Heart left ventricle (tissue), 16 donors: ENCODE measurements around the gene BICDL1. TPM values are rescaled to one million over a fixed set of nuclear protein-coding genes. Genes with fewer than 3 reads are reported as not detected.
"Not testable (repeated sequence)": the region's sequence is repeated elsewhere in the genome, so short reads cannot be mapped to it uniquely, and the experiment has no call there.

Source experiments
- ATAC-seq, 4 donors: fragments of 200-7000 bp; cut with Tn5 transposase; one replicate each; pipeline ENCODE4 v1.9.1; 2020 to 2022; ENCODE audit warnings: moderate library complexity in 4 of 4, mild to moderate bottlenecking in 3 of 4, moderate number of reproducible peaks in 1 of 4
- DNase-seq, 5 donors: peaks; one replicate each; pipeline ENCODE4 v3.0.0-alpha.2; 2020
- H3K27ac ChIP-seq, 12 donors: fragments of 200-600 bp; sonication (generic) in 4 of 12; one replicate each; pipeline versions ENCODE4 v1.5.0 to v1.8.0; 2016 to 2022; ENCODE audit warnings: mild to moderate bottlenecking in 2 of 12
- H3K27me3 ChIP-seq, 9 donors: fragments of 200-600 bp; sonication (generic) in 2 of 9; one replicate each; pipeline versions ENCODE4 v1.5.1 to v1.8.0; 2016 to 2022; ENCODE audit warnings: mild to moderate bottlenecking in 3 of 9
- H3K36me3 ChIP-seq, 9 donors: fragments of 200-600 bp; sonication (generic) in 2 of 9; one replicate each; pipeline versions ENCODE4 v1.5.0 to v1.8.0; 2018 to 2022; ENCODE audit warnings: mild to moderate bottlenecking in 2 of 9
- H3K4me1 ChIP-seq, 12 donors: fragments of 200-600 bp; sonication (generic) in 4 of 12; one replicate each; pipeline versions ENCODE4 v1.5.0 to v1.8.0; 2016 to 2022; ENCODE audit warnings: mild to moderate bottlenecking in 3 of 12
- H3K4me3 ChIP-seq, 12 donors: fragments of 200-600 bp; sonication (generic) in 4 of 12; one replicate each; pipeline versions ENCODE4 v1.5.0 to v1.8.0; 2017 to 2022; ENCODE audit warnings: mild to moderate bottlenecking in 9 of 12, moderate library complexity in 4 of 12
- H3K9me3 ChIP-seq, 12 donors: fragments of 200-600 bp; sonication (generic) in 4 of 12; one replicate each; pipeline versions ENCODE4 v1.5.0 to v1.8.0; 2016 to 2022; ENCODE audit warnings: mild to moderate bottlenecking in 1 of 12
- CTCF ChIP-seq, 12 donors: fragments of 200-600 bp; sonication (generic) in 4 of 12; IDR thresholded peaks; one replicate each; pipeline versions ENCODE4 v1.5.0 to v1.8.0; 2018 to 2022; ENCODE audit warnings: antibody characterized with exemption in 12 of 12, mild to moderate bottlenecking in 5 of 12
- POLR2A ChIP-seq, 2 donors: fragments of 450-650 bp; IDR thresholded peaks; one replicate each; pipeline ENCODE4 v1.6.1; 2017; ENCODE audit warnings: antibody characterized with exemption in 2 of 2, mild to moderate bottlenecking in 2 of 2, moderate library complexity in 2 of 2
- WGBS, 4 donors: extraction: QIAGEN DNeasy Blood & Tissue Kit in 2 of 4; methylation state at CpG; one replicate each; pipeline versions ENCODE4 v1.1.5 to v1.1.7; 2013 to 2018; 5-methylcytosine and 5-hydroxymethylcytosine counted together
- intact Hi-C, 10 donors: fragments of 100-400 bp; cut with DNase I; formaldehyde crosslinking; loops; one replicate each; pipeline versions ENCODE4 v1.11.1 to v1.14.2; 2022
- polyA plus RNA-seq, 2 donors: library from polyadenylated mRNA; stranded (reverse); fragments of 200-250 nt; gene quantifications; one replicate each; pipeline ENCODE4 v1.2.3, GENCODE V29; 2013
- total RNA-seq, 9 donors: library from RNA; depleted of rRNA in 2 of 9; stranded (reverse); fragments of >200 nt in 2 of 9; fragmentation: NEBNext Ultra II Directional in 3 of 9; extraction: Animal tissue kit (Norgen Biotek cat#: 25700) in 3 of 9; gene quantifications; one replicate each; pipeline versions ENCODE4 v1.1.0 to v1.2.4, GENCODE V29; 2016 to 2023
- donor health status: ischemic (EF 13 %, LVEDD 7.1; RV severe dilation, severe dysfunction).
- donor health status: healthy with polysubstance abuse.
- donor health status: DM: no; HTN: yes; CAD: no.
- donor health status: DM: no; HTN: no; CAD: no.
- donor health status: ischemic (EF 25% LVEDD 6.9; RV normal size, moderate dysfunction).
- donor health status: ischemic (EF 25% LVEDD 5.7; RV mildly dilated, moderate dysfunction).
- donor health status: healthy.
- donor health status: DM: yes; HTN: yes; CAD: no.
- donor health status: ischemic (EF 35%, LVEDD 5.7; RV mildly dilated, moderate dysfunction).
- donor health status: nonischemic (EF 11% LVEDD 7.7; RV severe dilation, severe dysfunction).
- donor health status: DM: yes; HTN: yes; CAD: no.
- donor health status: PGD.
- donor health status: ischemic (EF 29% LVEDD 5.4; RV normal size, mild dysfunction).
- donor health status: nonischemic (EF 23%, LVEDD 6.1; RV moderate dilation, normal function).

Gene BICDL1
- total and polyA plus RNA-seq, 11 donors: 0.12 to 28.0 (median 0.30) TPM; not detected in 4

- 70 to 79% (median 76%) methylated on average over 2 of the region's 2 CpGs for WGBS, 4 donors
- ATAC-seq (peak in 1 of 4 donors; percentile 42), DNase-seq (no peak)
- Histone ChIP-seq H3K27ac (no peak overlapping the region), H3K36me3 (no peaks in the 10 kb centered on the region), H3K9me3 (no peaks in the 10 kb centered on the region), H3K4me3 (no peak overlapping the region), H3K27me3 (peaks cover 0 to 21% (median 0%) of the 10 kb centered on the region in 9 donors), H3K4me1 (no peaks in the 10 kb centered on the region)
- intact Hi-C loops: no loop called here
- TF ChIP-seq CTCF (IDR thresholded peaks at IDR 0.05) (no peak), POLR2A (IDR thresholded peaks at IDR 0.05) (no peak)
Measured at GRCh38 chr12:120037851-120038250, 48.8 kb downstream of the BICDL1 start.

- intact Hi-C loops: no loop called here
- WGBS, 4 donors: 73 to 79% (median 74%) methylated on average over 3 of the region's 3 CpGs
- DNase-seq: no peak
Measured at GRCh38 chr12:120039711-120040110, 50.7 kb downstream of the BICDL1 start.

DNA sequence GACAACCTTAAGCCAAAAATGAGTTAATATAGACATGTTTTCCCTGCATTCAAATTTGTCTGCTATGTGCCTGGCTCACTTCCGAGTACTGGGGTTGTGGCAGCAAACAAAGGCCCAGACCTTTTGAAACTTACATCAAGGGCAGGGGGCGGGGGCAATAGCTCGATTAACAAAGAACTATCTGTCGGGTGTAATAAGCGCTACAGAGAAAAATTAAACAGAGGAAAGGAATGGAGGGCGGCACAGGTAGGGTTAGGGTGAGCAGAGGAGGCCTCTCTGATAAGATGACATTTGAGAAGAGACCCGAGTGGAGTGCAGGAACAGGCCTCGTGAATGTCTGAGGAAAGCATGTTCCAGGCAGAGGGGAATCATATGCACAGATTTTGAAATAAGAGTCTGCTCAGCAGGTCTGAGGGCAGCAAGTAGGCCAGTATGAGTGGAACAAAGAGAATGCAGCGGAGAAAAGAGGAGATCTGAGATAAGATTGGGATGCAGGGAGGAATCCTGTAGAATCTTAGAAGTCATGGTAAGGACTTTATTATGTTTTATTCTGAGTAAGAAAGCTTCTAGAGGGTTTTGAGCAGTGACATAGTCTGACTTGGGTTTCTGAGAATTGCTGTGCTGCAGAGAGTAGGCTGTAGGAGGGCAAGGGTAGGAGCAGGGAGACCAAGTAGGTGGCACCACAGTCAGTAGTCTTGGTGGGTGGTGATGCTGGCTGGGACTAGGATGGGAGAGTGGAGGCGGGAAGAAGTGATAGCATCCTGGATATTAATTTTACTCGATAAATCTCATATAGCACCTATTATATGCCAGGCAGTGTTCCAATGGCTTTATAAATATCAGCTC lies 52.6 kb downstream of the BICDL1 start:
- no peak overlapping the region for H3K27ac ChIP-seq
- ATAC-seq (no peak), DNase-seq (no peak)
- no peaks in the 10 kb centered on the region for H3K9me3 ChIP-seq
- H3K4me3 ChIP-seq: no peak overlapping the region
- H3K36me3 ChIP-seq: no peaks in the 10 kb centered on the region
- intact Hi-C loops: no loop called here
- H3K27me3 ChIP-seq: peaks cover 0 to 14% (median 0%) of the 10 kb centered on the region in 9 donors
- 68 to 75% (median 71%) methylated on average over 11 of the region's 11 CpGs for WGBS, 4 donors
- TF ChIP-seq POLR2A (IDR thresholded peaks at IDR 0.05): no peak
- no peak for TF ChIP-seq CTCF (IDR thresholded peaks at IDR 0.05)
- H3K4me1 ChIP-seq: no peaks in the 10 kb centered on the region

More at GRCh38 chr12:120039711-120040110, 50.7 kb downstream of the BICDL1 start:
- Histone ChIP-seq H3K4me1 (no peaks in the 10 kb centered on the region), H3K36me3 (no peaks in the 10 kb centered on the region), H3K27me3 (peaks cover 0 to 21% (median 0%) of the 10 kb centered on the region in 9 donors), H3K4me3 (no peak overlapping the region), H3K27ac (no peak overlapping the region), H3K9me3 (no peaks in the 10 kb centered on the region)
- no peak for TF ChIP-seq CTCF (IDR thresholded peaks at IDR 0.05)
- ATAC-seq: no peak

DNA sequence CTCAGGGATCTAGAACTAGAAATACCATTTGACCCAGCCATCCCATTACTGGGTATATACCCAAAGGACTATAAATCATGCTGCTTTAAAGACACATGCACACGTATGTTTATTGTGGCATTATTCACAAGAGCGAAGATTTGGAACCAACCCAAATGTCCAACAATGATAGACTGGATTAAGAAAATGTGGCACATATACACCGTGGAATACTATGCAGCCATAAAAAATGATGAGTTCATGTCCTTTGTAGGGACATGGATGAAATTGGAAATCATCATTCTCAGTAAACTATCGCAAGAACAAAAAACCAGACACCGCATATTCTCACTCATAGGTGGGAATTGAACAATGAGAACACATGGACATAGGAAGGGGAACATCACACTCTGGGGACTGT lies 56.3 kb downstream of the BICDL1 start:
- H3K4me1 ChIP-seq, ATAC-seq: not testable (repeated sequence)
- WGBS, 4 donors: 86 to 95% (median 92%) methylated on average over 3 to 5 of the region's 5 CpGs

More for the DNA sequence above, 56.3 kb downstream of the BICDL1 start:
- H3K9me3 ChIP-seq, intact Hi-C loops, H3K27ac ChIP-seq, DNase-seq, H3K36me3 ChIP-seq, H3K4me3 ChIP-seq: not testable (repeated sequence)
- peaks cover 0 to 14% (median 0%) of the 10 kb centered on the region in 9 donors for H3K27me3 ChIP-seq
